ENCODE measurements around the gene ITGB5.

ITGB5 gene

DNA sequence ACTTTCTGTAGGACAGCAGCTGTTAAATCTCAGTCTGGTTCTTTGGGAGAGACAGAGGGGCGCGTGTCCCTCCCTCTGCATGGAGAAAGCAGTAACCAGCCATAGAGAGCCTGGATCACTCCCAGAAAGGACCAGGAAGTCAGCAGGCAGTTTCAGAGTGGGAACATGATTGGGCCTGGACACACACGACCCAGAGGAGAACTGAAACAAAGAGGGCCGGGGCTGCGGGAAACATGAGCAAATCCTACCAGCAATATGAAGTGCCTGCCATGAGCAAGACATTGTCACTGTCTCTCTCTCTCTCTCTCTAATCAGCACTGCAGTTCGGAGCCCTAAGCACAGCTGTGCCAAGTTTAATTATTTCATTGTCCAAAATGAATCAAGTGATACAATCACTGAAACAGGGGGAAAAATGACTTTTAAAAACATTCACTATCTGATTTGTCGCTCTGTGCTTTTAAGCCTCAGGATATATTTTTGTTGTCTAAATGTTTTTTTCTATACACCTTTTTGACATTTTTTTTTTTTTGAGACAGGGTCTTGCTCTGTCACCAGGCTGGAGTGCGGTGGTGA, 29.8 kb upstream of the ITGB5 start:
- Histone ChIP-seq H3K27ac (no peak overlapping the region), H3K4me3 (no peak overlapping the region)
- DNase-seq (ENCODE audit: low spot score), result no peak
- TF ChIP-seq, protein P1, sequence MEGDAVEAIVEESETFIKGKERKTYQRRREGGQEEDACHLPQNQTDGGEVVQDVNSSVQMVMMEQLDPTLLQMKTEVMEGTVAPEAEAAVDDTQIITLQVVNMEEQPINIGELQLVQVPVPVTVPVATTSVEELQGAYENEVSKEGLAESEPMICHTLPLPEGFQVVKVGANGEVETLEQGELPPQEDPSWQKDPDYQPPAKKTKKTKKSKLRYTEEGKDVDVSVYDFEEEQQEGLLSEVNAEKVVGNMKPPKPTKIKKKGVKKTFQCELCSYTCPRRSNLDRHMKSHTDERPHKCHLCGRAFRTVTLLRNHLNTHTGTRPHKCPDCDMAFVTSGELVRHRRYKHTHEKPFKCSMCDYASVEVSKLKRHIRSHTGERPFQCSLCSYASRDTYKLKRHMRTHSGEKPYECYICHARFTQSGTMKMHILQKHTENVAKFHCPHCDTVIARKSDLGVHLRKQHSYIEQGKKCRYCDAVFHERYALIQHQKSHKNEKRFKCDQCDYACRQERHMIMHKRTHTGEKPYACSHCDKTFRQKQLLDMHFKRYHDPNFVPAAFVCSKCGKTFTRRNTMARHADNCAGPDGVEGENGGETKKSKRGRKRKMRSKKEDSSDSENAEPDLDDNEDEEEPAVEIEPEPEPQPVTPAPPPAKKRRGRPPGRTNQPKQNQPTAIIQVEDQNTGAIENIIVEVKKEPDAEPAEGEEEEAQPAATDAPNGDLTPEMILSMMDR (IDR thresholded peaks at IDR 0.05), result no peak

DNA sequence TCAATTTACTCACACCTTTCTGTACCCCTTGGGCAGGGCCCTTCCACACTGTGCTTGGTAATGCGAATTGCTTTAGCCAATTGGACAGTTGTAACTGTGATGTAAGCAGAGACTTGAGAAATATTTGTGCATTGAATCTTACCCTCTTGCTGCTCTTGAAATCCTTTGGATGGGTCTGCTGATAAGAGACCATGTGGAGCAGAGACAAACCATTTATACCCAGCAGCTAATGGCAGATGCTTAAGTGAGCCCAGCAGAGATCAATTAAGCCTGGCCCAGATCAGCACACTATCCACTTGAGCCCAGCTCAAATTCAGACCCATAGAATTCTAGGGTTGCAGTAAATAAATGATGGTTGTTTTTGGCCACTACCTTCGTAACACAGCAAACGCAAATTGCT, 28.1 kb upstream of the ITGB5 start:
- TF ChIP-seq, protein P1 (IDR thresholded peaks at IDR 0.05), result no peak

DNA sequence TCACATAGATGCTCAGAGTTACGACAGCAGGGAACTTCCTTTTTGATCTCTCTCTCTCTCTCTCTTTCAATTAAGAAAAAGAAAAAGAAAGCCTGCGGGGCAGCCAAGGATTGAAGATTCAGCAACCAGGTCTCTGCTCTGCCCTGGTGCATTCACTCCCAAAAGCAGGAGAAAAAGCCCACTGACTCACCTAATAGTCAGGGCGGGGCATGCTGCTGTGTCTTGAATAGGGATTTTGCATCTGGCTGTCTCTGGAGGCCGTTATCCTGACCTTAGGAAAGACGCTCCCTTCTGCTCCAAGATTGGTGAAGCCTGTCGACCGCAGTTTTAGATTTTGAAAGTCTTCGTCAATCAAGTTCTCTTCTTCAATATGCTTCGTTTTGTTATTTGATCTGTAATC, 20.8 kb upstream of the ITGB5 start:
- TF ChIP-seq, protein P1 (IDR thresholded peaks at IDR 0.05), result no peak

More for the DNA sequence above, 28.1 kb upstream of the ITGB5 start:
- DNase-seq (ENCODE audit: low spot score), result no peak
- no peak overlapping the region for H3K27ac ChIP-seq
- no peak overlapping the region for H3K4me3 ChIP-seq

DNA sequence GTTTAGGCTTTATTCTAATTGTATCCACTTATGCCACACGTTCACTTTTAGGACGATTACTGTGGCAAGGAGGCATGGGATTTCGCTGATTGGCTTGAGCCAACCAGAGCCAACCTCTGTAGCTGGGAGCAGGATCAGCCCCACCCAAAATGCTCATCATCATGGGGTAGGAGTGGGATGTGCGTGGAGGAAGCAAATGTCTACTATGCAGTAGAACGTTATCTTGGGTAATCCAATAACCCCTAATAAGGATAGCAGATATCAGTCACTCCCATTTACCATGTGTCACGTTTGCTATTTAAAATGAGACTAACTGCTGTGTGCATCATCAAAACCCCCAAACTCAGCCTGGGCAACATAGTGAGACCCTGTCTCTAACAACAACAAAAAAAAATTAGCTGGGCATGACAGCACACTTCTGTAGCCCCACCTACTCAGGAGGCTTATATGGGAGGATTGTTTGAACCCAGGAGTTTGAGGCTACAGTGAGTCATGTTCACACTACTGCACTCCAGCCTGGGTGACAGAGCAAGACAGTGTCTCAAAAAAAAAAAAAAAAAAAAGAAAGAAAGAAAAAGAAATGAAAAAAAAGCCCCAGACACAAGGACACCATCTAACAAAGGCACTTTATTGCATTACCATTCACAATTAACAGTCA, 17.8 kb upstream of the ITGB5 start:
- TF ChIP-seq, protein P1 (IDR thresholded peaks at IDR 0.05), result no peak
- Histone ChIP-seq H3K4me3 (no peak overlapping the region), H3K27ac (no peak overlapping the region)
- no peak for DNase-seq (ENCODE audit: low spot score)

More for the DNA sequence above, 20.8 kb upstream of the ITGB5 start:
- no peak for DNase-seq (ENCODE audit: low spot score)
- Histone ChIP-seq H3K27ac (no peak overlapping the region), H3K4me3 (no peak overlapping the region)

DNA sequence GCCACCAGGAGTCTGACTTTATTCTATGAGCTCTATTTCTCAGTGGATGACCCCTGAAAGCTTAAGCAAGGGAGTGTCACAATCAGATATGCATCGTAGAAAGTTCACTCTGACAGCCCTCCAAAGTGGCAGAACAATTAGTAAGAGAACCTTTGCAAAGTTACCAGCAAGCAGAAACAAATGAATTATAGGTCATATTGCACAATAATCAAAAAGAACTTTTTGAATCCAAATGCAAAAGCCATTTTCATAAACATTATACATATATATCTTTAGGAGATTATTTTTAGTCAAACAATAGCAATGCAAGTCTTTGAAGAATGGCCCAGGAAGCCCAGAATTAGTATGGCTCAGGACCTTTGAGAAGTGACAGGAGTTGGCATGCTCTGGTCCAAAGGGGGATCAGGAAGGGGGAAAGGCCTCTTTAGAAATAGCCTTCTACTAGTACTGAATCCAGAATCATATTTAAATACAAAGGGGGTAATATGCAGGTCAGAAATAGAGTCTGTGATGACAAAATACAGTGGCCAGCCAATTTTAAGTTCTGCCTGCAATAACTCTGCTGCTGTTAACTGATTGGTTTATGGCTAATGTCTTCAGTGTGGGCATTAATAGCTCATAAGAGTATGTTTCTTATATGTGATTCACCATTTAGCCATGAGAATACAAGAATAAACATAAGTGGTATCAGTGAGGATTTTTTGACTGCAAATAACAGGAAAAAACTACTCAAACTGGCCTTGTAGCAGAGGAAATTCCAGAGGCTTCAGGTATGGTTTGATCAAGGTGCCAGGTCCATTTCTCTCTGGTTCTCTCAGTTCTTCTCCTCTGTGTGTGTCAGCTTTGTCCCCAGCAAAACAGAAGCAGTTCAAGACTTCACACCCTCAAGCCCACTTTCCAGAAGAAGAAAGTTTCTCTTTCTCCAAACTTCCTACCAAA, 17.0 kb upstream of the ITGB5 start:
- no peak overlapping the region for H3K4me3 ChIP-seq
- TF ChIP-seq, protein P1 (IDR thresholded peaks at IDR 0.05), result no peak
- no peak overlapping the region for H3K27ac ChIP-seq
- DNase-seq (ENCODE audit: low spot score), result no peak

DNA sequence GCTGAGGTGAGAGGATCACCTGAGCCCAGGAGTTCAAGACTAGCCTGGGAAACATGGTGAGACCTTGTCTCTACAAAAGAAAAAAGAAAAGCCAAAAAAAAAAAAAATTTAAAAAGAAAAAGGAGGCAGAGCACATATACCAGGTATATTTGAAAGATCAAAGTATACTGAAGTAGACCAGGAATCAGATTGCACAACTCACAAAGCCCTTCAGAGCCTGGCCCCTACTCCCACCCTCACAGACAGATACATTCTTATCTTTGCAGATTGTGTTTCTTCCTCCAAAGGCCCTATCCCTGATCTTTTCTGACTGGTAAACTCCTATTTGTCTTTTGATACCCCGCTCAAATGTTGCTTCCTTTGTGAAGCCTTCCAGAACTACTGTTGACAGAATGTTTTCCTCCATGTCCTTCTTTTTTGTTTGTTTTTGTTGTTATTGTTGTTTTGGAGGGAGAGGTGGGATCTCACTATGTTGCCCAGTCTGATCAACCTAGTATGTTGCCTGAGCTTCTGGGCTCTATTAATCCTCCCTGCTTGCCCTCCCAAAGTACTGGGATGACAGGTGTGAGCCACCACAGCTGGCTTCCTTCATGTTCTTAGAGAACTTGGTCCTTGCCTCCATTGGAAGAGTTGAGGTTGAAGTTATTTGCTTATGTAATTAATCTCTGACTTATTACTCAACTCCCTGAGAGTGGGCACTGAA, 9.8 kb upstream of the ITGB5 start:
- Histone ChIP-seq H3K4me3 (no peak overlapping the region), H3K27ac (no peak overlapping the region)
- no peak for DNase-seq (ENCODE audit: low spot score)
- TF ChIP-seq, protein P1 (IDR thresholded peaks at IDR 0.05), result no peak

All from coronary artery (tissue), 2 donors.